ENCODE data around the gene TMEM30B. TPM values are rescaled to one million over a fixed set of nuclear protein-coding genes. Genes with fewer than 3 reads are reported as not detected.

The TMEM30B gene
- total RNA-seq, 4 donors from 2014 or later = 6.6 to 128 (median 81.9) TPM

GRCh38 chr14:61258985-61259384, 22.2 kb downstream of the TMEM30B start:
- no peak overlapping the region for H3K4me3 ChIP-seq
- H3K27ac ChIP-seq = no peak overlapping the region
- no peak for DNase-seq
- no peaks in the 10 kb centered on the region for H3K36me3 ChIP-seq
- H3K4me1 ChIP-seq = no peaks in the 10 kb centered on the region
- H3K27me3 ChIP-seq = no peaks in the 10 kb centered on the region
- no peaks in the 10 kb centered on the region for H3K9me3 ChIP-seq
- TF ChIP-seq CTCF (IDR thresholded peaks at IDR 0.05) = no peak
- no peak for TF ChIP-seq POLR2A (IDR thresholded peaks at IDR 0.05)

GRCh38 chr14:61257469-61258057, 23.6 kb downstream of the TMEM30B start:
- no peaks in the 10 kb centered on the region for H3K4me1 ChIP-seq
- H3K9me3 ChIP-seq = no peaks in the 10 kb centered on the region
- no peaks in the 10 kb centered on the region for H3K27me3 ChIP-seq
- DNase-seq = no peak
- H3K4me3 ChIP-seq = no peak overlapping the region
- no peaks in the 10 kb centered on the region for H3K36me3 ChIP-seq
- TF ChIP-seq POLR2A (IDR thresholded peaks at IDR 0.05) (no peak), CTCF (IDR thresholded peaks at IDR 0.05) (no peak)
- no peak overlapping the region for H3K27ac ChIP-seq

- DNase-seq = no peak
- no peak overlapping the region for H3K4me3 ChIP-seq
- no peaks in the 10 kb centered on the region for H3K27me3 ChIP-seq
- no peaks in the 10 kb centered on the region for H3K9me3 ChIP-seq
- TF ChIP-seq CTCF (IDR thresholded peaks at IDR 0.05) = no peak
- TF ChIP-seq POLR2A (IDR thresholded peaks at IDR 0.05) = no peak
- no peak overlapping the region for H3K27ac ChIP-seq
- no peaks in the 10 kb centered on the region for H3K4me1 ChIP-seq
- no peaks in the 10 kb centered on the region for H3K36me3 ChIP-seq
These were observed 24.2 kb downstream of the TMEM30B start for GRCh38 chr14:61256826-61257468.

DNA sequence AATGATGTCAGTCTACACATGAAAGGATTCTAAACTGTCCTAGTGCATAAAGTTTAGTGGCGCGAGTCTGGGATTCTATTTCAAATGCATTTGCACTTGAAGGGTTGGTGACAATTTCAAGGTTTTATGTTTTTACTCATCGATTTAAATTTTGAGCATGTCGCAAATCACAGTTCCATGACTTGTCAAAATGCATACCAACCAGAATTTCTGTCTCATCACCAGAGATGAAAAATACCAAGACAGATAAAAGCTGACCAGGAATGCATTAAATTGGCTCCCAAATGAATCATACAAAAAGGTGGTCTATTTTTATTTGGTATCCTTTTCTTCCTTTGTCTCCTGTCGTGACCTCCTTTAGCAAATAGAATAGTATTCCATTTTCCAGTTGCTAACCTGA, 25.2 kb downstream of the TMEM30B start:
- no peak overlapping the region for H3K4me3 ChIP-seq
- H3K27me3 ChIP-seq = no peaks in the 10 kb centered on the region
- TF ChIP-seq POLR2A (IDR thresholded peaks at IDR 0.05) = no peak
- H3K9me3 ChIP-seq = no peaks in the 10 kb centered on the region
- no peak overlapping the region for H3K27ac ChIP-seq
- no peak for DNase-seq
- no peaks in the 10 kb centered on the region for H3K36me3 ChIP-seq
- no peaks in the 10 kb centered on the region for H3K4me1 ChIP-seq

- H3K36me3 ChIP-seq = no peaks in the 10 kb centered on the region
- no peak for TF ChIP-seq CTCF (IDR thresholded peaks at IDR 0.05)
- TF ChIP-seq POLR2A (IDR thresholded peaks at IDR 0.05) = no peak
- no peak overlapping the region for H3K4me3 ChIP-seq
- H3K27ac ChIP-seq = no peak overlapping the region
- no peaks in the 10 kb centered on the region for H3K9me3 ChIP-seq
- H3K27me3 ChIP-seq = no peaks in the 10 kb centered on the region
- no peaks in the 10 kb centered on the region for H3K4me1 ChIP-seq
- DNase-seq = no peak
These were observed 26.2 kb downstream of the TMEM30B start for GRCh38 chr14:61254808-61255526.

GRCh38 chr14:61253064-61253738, 27.9 kb downstream of the TMEM30B start:
- H3K27me3 ChIP-seq = no peaks in the 10 kb centered on the region
- no peak overlapping the region for H3K4me3 ChIP-seq
- no peaks in the 10 kb centered on the region for H3K4me1 ChIP-seq
- no peak for DNase-seq
- TF ChIP-seq CTCF (IDR thresholded peaks at IDR 0.05) = peak in 1 of 6 experiments; percentile 3
- no peak for TF ChIP-seq POLR2A (IDR thresholded peaks at IDR 0.05)
- no peaks in the 10 kb centered on the region for H3K9me3 ChIP-seq
- no peak overlapping the region for H3K27ac ChIP-seq
- no peaks in the 10 kb centered on the region for H3K36me3 ChIP-seq

Measured in Peyer's patch (tissue), 4 donors.